Suprapubic skin (tissue), 3 donors: ENCODE measurements around the gene NACAD.

Source experiments
- CTCF ChIP-seq, 2 donors: fragments of 200-600 bp in 1 of 2; fragments of 450-650 bp in 1 of 2; sonication (generic) in 1 of 2; IDR thresholded peaks; one replicate each; pipeline ENCODE4 v1.5.1; 2016 to 2019; ENCODE audit warnings: antibody characterized with exemption in 2 of 2, mild to moderate bottlenecking in 1 of 2, moderate library complexity in 1 of 2
- EP300 ChIP-seq: sonication (generic); formaldehyde crosslinking; IDR thresholded peaks from one replicate; pipeline ENCODE4 v1.6.1; 2017; ENCODE audit warnings: antibody characterized with exemption

- TF ChIP-seq CTCF (IDR thresholded peaks at IDR 0.05) (no peak), EP300 (no peak)
Observed at GRCh38 chr7:45061806-45062425, 26.9 kb downstream of the NACAD start.
